ENCODE results near the gene PDGFA.

Gene PDGFA

GRCh38 chr7:534075-534474, 14.4 kb upstream of the PDGFA start:
- DNase-seq, result no peak

GRCh38 chr7:533266-533665, 13.6 kb upstream of the PDGFA start:
- no peak for DNase-seq

- DNase-seq, result no peak
Observed at GRCh38 chr7:532379-533143, 12.9 kb upstream of the PDGFA start.

GRCh38 chr7:531777-532176, 12.1 kb upstream of the PDGFA start:
- no peak for DNase-seq

- no peak for DNase-seq
Observed at GRCh38 chr7:528451-528850, 8.8 kb upstream of the PDGFA start.

GRCh38 chr7:527723-528122, 8.1 kb upstream of the PDGFA start:
- no peak for DNase-seq

- no peak for DNase-seq
Observed at GRCh38 chr7:526460-527034, 6.9 kb upstream of the PDGFA start.

- DNase-seq, result no peak
Observed at GRCh38 chr7:525740-526139, 6.1 kb upstream of the PDGFA start.

GRCh38 chr7:524800-525199, 5.2 kb upstream of the PDGFA start:
- no peak for DNase-seq

- no peak for DNase-seq
Observed at GRCh38 chr7:523347-524336, 4.0 kb upstream of the PDGFA start.

GRCh38 chr7:522951-523314, 3.3 kb upstream of the PDGFA start:
- DNase-seq, result no peak

- no peak for DNase-seq
Observed at GRCh38 chr7:522071-522950, 2.7 kb upstream of the PDGFA start.

- no peak for DNase-seq
Observed at GRCh38 chr7:521221-522070, 1.8 kb upstream of the PDGFA start.

GRCh38 chr7:520503-521161, 986 bp upstream of the PDGFA start:
- DNase-seq, result no peak

- DNase-seq, result no peak
Observed at GRCh38 chr7:518630-519483, 789 bp downstream of the PDGFA start.

- DNase-seq, result no peak
Observed at GRCh38 chr7:517774-518629, 1.6 kb downstream of the PDGFA start.

- no peak for DNase-seq
Observed at GRCh38 chr7:516606-517456, 2.8 kb downstream of the PDGFA start.

- DNase-seq, result no peak
Observed at GRCh38 chr7:516216-516605, 3.4 kb downstream of the PDGFA start.

Data from NCI-H1417 treated with DMSO at 0.1 percent for 48 hours (cell line).